22Rv1 (cell line): ENCODE results near the gene SKA3.

ENCODE experiments used
- ZFX ChIP-seq: fragments of 450-650 bp; IDR thresholded peaks from 2 replicates; pipeline ENCODE4 v1.6.1; 2017; ENCODE audit warnings: antibody characterized with exemption, borderline replicate concordance
- TF ChIP-seq, protein P1 (sequence below): fragments of 450-650 bp; IDR thresholded peaks from 2 replicates; pipeline ENCODE4 v1.5.1; 2017; ENCODE audit warnings: mild to moderate bottlenecking

DNA sequence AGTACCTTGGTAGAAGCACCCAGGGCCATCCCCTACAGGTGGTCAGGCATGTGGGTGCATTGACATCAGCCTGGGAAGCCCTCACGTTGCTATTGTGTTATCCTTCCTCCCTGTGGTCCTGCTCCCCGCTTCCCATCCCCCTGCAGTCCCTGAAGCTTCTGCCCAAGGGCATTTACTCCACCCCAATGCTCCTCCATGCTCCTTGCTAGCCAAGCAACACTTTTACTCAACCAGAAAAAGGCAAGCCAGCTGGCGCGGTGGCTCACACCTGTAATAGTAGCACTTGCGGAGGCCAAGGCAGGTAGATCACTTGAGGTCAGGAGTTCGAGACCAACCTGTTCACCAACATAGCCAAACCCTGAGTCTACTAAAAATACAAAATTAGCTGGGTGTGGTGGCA, 60.2 kb downstream of the SKA3 start:
- TF ChIP-seq, protein P1, sequence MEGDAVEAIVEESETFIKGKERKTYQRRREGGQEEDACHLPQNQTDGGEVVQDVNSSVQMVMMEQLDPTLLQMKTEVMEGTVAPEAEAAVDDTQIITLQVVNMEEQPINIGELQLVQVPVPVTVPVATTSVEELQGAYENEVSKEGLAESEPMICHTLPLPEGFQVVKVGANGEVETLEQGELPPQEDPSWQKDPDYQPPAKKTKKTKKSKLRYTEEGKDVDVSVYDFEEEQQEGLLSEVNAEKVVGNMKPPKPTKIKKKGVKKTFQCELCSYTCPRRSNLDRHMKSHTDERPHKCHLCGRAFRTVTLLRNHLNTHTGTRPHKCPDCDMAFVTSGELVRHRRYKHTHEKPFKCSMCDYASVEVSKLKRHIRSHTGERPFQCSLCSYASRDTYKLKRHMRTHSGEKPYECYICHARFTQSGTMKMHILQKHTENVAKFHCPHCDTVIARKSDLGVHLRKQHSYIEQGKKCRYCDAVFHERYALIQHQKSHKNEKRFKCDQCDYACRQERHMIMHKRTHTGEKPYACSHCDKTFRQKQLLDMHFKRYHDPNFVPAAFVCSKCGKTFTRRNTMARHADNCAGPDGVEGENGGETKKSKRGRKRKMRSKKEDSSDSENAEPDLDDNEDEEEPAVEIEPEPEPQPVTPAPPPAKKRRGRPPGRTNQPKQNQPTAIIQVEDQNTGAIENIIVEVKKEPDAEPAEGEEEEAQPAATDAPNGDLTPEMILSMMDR, result no peak
- TF ChIP-seq ZFX, result no peak
